IPS-NIHi11 (cell line): ENCODE measurements around the gene KIF6.

Experiments
- DNase-seq: peaks from one replicate; pipeline ENCODE4 v3.0.0; 2012; ENCODE audit warnings: mixed read lengths, low spot score

KIF6 gene

DNA sequence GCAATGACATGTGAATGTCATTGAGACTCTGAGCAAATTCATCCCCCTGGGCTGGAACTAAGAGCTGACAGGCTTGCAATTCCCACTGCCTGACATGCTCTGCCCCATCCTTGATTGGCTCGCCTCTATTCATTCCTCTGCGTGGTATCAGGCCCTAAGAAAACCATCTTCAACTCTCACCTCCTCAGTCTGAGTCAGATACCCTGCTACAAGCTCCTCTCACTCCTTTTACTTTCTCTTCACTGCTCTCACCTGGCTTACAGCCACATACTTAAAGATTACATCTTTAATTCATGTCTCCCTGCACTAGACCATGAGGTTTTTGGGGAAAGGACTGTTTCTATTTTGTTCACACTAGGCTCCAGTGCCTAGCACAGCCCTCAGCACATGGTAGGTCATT is 131.6 kb downstream of the KIF6 start:
- no peak for DNase-seq

DNA sequence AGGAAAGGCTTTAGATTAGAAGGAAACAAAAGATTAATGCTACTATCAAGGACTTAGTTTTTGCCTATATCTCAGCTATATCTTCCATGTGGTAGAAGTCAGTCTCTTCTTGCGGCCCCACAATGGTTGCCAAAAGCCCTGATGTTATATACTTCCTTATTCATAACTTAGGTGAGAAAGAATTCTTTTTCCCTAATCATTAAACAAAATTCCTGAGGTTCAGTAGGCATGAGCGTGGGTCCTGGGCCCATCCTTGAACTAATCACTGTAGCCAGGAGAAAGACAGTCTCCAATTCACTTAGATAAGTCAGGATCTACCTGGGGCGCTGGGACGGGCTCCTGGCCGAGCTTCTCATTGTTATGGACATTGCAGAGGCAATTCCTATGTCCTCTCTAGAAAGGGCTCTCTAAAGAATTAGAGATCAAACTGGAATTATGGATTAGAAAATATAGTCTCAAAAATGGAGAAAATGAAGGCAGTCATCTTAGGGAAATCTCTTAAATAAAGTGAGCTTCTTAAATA is 134.3 kb downstream of the KIF6 start:
- DNase-seq = peak; percentile 11

DNA sequence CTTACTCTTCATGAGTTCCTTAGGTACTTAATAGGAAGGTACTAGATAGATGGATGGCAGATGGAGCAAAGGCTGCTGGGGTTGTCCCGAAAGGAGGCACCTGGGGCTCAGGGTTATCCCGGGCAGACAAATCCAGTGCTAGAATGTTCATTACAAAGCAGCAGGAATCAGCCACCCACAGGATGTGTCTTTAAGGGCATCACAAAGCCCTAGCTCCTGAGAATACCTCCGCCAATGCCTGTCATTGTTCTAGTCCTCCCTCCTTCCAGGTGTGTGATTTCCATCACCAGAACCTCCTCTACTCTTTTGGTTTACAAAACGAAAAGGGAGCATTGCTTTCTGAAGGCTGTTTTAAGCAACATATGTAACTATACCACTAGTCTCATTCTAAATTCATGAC is 138.1 kb downstream of the KIF6 start:
- no peak for DNase-seq

DNA sequence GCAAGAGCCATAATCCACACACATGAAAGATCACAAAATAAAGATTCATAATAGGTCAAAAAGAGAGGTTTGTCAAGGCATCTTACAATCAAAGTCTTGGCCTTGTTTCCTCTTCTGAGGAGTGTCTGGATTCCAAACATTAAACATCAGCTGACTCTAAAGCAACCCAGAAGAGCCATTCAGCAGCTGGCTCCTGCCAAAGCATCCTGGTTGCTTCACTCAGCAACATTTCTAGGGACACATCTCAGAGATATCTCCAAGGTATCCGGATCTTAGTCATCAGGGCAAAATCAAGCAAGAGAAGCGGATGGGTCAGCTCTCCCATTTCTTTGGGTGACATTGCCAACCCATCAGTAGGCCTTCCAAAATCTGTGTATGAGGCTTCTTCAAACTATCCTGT is 139.6 kb downstream of the KIF6 start:
- DNase-seq = no peak

DNA sequence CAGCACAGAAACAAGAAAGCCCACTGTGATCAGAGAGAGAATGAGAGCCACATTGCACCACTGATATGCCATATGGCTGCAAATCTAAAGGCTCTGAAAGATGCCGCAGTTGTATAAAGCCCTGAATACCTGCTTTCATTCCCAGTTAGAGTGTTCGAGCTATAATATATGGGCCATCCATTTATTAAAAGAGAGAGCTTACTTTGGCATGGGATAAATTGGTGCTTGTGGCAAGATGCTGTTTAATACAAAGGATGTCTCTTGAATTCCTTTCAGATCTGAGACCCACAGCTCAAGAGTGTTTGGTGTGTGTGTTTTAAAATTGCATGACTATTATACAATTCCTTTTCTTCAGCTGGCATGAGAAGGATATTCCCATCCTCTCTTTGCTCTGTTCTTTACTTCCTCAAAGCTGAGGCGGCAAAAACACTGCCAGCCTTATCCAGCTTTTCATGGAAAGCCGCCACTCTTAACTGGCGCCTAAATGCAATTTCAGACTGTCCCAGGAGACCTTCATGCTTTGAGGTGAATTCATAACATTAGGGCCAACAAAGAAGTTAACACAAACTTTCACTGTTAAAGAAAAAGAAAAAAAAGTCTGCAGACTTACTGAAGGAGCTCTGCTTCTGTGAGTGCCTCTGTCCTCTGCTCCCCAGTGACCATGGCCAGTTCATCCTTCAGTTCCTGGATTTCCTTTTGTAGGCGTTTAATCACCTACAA is 147.6 kb downstream of the KIF6 start:
- no peak for DNase-seq

DNA sequence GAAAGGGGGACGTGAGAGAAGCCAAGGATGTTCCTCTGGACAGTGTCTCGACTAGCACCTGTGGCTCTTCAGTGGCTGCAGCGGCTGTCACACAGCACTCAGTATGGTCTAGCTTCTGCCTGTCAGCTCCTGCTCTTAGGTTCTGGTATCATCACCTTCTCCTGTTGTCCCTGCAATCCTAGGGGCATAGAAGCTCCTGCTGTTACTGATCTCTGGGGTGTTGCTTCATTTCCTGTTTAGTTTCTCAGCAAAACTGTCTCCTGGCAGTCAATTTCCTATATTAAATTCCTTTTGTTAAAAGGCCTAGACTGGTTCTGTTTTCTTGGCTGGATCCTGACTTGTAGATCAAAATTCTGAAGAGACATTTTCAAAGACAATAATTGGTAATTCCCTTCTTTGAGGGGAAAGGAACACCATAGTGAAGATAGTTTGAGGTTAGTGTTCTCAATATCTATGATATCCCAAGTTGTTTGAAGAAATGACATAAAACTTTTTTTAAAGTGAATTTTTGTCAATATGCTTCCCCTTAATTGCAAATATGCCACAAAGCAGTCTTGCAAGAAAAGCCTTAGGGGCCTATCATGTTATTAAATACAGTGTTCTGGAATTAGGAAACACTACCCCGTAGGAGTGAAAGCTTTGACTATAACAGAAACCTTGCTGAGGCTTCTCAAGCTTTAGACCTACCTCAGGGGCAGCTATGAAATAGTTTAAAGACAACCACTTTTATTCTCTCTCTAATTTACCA is 148.5 kb downstream of the KIF6 start:
- no peak for DNase-seq

DNA sequence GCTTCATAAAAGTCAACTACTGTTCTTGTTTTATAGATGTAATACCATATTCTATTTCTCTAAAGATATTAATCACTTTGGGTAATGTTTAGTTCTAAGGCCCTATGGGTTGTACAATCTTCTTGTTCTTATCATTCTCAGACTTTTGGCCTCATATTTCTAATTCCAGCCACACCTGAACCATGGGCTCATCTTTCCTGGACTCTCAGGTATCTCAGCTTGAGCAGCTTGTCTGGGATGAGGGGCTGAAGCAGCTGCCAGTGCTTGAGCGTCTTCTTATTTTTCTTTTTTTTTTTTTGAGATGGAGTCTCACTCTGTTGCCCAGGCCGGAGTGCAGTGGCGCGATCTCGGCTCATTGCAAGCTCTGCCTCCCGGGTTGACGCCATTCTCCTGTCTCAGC is 150.2 kb downstream of the KIF6 start:
- no peak for DNase-seq

DNA sequence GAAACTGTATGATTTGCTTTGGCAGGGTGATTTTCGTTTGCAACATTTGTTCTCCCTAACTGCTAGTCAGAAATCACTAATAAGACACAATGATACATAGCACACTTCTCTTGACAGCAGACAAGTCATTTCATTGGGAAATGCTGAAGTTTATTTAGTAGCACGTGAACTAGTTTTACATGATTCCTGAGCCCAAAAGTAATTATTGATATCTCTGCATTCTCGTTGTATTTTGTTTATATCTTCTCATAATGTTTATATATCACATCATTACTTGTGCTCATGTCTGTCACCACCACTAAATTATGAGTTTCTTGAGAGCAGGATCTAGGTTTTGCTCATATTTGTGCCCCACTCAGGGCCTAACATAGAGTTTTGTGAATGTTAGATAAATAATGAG is 151.7 kb downstream of the KIF6 start:
- no peak for DNase-seq

DNA sequence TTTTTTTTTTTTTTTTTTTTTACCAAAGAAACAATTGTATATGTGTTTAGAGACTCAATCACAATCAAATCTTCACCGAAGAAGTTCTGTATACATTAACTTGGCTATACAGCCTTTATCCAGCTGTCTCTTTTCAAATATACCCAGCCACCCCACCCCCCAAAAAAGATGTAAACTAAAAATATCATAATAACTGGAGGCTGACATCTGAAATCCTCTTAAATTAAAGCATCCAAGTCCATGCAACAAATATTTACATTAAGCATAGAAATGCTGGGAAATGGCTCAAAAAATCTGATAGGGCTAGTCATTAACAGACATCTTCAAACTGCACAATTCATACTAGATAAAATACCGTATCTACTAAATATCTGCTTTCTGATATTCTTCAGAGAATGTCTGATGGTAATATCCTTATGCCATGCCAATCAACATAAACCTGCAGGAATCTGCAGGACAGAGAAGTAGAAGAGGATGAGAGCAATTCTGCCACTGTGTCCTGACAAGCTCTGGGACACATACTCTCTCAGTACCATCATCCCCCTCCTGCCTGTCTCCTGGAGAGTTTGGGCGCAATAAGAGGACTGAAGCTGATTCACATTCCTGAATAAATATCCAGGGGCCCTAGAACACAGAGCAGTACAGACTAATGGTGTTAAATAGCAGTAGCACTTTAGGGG is 152.4 kb downstream of the KIF6 start:
- DNase-seq = no peak

DNA sequence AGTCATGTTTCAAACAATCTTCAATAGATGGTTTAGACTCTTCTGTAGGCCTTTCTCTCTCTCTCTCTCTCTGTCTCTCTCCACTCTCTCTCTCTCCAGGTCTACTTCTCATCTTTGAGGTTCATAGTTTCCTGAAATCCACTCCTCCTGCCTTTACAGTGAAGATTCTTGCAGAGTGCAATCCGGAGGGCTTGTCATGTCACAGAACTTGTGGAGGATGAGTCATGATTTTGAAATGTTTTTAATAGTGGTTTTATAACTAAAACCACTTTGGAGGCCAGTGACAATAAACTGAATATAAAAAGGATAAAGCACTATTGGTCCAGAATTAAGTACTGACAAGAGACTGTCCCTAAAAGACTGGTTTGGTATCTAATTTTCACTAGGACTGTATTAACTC is 156.3 kb downstream of the KIF6 start:
- DNase-seq = no peak

DNA sequence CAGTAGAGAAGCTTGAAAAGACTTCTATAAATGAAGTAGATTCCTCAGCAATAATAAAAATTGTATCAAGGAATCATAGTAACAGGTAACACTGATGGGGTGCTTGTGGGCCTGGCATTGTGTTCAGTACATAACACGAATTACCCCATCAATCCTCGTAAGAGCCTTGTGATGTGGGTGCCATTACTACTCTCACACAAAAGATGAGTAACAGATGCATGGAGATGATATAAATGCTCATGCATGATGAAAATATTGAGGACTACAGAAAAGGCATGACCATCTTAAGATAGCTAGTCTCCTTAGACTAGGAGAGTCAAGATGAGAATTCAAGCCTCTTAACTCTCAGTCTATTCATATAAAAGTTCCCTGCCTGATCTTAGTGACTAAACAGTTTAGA is 158.1 kb downstream of the KIF6 start:
- no peak for DNase-seq

DNA sequence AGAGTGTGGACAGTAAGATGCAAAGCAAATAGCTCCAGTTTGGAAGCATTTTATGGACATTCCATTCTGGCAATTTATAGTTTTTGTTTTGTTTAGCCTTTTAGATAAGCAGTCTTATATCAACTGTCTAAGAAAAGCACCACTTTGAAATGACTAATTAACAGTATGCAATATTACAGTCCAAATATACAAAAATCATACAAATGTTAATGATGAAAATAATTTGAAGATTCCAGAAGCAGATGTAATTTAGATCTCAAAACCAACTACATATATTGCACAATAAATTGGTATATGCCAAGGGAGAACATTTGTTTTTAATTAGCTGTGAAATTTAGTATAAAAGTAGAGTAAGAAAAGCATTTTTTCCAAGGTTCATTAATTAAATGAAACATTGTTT is 158.8 kb downstream of the KIF6 start:
- DNase-seq = no peak

DNA sequence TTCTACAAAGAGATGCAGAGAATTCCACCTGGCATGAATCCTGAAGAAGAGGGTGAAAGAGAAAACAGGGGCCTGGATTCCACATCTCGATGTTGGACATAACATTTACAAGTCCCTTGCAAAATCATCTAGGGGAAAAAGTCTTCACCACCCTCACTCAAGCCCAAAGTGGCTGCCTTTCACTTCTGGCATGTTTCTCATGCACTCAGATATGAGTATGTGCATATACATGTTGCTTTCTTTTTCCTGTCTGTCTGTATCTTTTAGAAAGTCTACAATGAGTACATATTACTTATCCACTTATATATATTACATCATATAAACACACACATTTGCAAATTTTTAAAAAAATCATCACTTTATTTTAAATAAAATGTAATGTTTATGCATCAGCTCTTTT is 159.3 kb downstream of the KIF6 start:
- no peak for DNase-seq

DNA sequence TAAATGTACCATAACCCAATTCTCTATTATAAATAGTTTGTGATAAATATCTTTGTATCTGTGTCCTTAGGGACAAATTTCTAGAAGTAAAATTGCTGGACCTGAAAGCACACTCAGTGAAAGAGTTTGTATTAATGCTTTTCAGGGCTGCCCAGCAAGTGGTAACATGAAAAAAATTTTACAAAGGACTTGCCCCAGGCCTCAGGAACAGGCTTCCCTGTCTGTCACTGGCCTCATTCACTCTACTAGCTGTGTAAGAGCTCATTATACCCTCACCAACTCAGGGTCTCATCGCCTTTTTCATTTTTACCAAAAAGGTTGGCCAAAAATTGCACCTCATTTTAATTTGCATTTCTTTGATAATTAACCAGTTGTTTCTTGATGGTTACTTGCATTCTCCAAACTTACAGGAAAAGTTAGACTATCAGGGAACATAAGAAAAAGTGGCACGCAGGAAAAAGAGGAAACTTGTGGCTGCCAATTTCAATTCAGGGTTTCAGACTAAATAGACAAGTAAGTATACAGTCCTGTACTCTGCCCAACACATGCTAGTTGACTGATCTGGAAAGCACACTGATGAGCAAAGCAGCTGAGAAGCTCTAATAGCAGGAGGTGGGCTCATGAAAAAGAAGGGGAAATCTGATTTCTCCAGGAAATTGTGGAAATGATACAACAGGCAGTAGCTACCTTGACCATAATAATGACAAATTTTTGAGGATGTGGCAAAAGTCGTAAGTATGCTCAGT is 161.5 kb downstream of the KIF6 start:
- DNase-seq = no peak

DNA sequence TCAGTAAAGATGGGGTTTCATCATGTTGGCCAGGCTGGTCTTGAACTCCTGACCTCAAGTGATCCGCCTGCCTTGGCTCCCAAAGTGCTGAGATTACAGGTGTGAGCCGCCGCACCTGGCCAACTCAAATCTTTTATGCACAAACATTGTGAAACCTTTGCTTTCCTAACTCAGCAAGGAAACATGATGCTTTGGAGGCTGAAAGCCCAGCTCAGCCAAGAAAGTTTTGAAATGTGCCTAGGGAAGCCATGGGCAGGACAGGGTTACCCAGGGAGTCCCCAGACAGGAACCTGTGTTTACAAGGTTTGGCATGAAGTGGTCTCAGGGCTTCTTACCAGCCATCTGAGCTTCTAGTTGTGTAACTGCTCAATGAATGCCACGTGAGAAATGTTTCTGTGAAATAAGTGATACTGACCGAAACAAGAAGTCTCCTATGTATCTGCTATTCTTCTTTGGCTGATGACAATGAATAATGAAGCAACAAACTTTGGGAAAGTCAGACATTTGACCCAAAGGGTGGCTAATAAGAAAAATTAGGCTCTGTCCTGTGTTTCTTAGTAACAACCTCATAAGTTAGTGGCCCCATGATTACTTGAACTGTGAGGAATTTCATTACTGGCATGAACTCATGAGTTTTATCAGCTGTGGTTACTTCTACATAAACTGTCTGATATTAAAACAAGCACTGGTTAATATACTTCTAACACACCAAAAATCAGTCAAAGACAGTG is 163.5 kb downstream of the KIF6 start:
- DNase-seq = no peak

DNA sequence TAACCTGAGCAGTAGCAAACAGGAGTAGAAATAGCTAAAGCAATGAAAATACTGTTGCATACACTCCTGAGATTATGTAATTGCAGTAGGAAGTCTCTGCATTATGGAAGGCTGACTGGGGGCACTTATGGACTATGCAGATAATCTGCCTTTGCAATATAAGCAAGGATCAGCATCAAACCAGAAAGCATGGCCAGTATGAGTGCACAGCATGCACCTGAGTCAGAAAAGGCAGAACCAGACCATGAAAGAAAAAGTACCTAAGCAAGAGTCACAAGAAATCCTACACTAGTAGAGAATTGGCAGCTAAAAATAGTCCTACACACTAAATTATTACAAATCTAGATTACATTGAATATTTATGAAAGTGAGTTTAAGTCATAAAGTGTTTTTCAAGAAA is 164.3 kb downstream of the KIF6 start:
- DNase-seq = no peak

DNA sequence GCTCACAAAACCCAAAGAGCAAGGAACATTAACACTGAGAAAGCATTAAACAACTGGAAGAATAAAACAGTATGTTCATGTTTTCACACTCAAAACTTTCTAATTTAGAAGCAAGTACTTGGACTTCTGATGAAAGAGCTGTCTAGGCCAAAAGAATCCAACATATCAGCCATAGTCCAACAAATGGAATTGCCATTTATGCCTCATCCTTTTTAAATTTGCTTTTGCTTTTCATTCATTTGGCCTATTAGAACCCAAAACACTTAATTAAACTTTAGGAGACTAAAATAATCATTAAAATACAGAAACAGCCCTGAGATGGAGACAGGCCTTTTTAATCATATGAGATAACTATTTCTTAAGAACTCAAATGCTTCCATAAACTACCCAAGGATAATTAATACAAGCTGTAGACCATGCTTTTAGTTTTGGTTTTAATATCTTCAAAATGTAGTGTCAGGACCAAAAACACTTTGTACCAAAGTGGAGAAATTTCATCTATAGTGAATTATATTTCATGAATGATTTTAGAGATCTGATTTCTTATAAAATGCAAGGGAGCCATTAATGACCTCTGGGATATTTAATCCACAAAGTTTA is 166.5 kb downstream of the KIF6 start:
- no peak for DNase-seq

DNA sequence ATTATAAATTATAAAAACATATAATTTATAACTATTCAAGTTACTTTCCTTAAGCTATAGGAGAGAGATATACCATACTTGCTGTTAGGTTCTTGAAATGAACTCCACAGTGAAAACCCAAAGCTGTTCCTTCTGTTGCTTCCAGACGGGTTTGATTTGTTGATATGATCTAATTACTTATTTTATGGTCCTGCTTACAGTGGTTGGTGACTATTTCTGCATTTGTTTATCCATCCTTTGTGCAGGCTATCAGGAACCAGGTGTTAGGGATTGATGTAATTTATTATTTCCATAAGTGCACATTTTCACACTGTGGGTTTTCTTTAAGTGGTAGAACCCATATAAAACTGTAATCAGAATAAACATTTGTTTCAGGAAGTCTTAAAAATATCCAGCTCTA is 167.1 kb downstream of the KIF6 start:
- no peak for DNase-seq

DNA sequence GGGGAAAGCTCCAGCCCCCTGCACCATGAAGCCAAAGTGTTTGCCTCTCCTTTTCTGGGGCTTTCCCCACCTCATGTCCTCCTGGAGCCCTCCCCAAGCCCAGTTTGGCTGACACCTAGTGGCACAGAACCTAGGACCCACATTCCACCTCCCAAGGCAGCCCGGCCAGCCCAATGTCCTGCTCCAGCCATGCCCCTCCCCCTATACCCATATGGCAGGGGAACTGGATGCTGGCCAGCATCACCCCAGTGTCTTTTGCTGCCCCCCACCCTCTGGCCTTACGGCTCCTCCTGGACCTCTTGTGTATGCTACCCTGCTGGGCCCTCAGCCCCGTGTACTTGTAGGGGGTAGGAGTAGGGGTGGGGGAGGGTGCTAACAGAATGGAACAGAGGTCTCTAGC is 170.1 kb downstream of the KIF6 start:
- DNase-seq = no peak

DNA sequence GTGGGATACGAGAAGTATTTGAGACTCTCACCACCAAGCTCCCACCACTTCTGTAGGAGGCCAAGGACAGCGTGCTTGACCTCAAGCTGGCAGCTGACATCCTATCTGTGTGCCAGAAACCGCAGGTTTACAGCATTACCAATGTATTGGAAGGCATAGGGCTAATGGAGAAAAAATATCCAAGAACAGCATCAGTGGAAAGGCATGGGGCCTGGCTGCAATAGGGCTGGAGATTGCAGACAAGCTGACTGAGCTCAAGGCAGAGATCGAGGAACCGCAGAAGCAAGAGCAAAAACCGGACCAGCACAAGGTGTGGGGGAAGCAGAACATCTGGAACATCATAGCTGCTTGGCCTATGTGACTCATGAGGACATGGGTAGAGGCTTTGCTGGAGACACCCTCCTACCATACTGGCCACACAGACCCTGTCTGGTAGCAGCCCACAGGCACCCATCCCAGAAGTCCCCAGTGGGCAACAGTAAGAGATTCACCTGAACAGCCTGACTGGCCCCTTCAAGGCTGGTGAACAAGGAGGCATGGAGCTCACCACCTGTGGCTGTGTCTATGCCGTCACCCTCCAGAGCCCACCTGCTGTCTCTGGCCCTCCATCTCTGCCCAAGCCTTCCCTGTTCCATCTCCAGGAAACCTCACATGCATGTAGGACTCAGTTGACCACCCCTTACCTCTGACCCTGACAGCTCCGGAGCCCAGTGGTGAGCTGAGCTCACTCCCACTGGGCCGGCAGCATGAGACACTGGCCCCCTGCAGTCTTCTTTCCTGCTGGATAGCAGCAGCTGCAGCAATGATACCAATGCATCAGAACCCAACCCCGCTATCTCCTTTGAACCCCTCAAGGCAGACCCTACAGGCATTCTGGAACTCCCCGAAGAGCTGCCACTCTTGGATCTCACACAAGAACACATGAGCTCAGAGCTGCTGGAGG is 171.1 kb downstream of the KIF6 start:
- no peak for DNase-seq
